ENCODE results near the gene PLAAT4.
"Not testable (repeated sequence)": the region's sequence is repeated elsewhere in the genome, so short reads cannot be mapped to it uniquely, and the experiment has no call there.

DNA sequence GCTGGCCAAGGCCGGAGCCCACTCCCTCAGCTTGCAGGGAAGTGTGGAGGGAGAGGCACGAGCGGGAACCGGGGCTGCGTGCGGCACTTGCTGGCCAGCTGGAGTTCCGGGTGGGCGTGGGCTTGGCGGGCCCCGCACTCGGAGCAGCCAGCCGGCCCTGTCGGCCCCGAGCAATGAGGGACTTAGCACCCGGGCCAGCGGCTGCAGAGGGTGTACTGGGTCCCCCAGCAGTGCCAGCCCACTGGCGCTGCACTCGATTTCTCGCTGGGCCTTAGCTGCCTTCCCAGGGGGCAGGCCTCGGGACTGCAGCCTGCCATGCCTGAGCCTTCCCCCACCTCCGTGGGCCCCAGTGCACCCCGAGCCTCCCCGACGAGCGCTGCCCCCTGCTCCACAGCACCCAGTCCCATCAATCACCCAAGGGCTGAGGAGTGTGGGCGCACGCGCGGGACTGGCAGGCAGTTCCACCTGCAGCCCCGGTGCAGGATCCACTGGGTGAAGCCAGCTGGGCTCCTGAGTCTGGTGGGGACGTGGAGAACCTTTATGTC, 13.6 kb downstream of the PLAAT4 start:
- not testable (repeated sequence) for TF ChIP-seq TAF1 (CRISPR knock-in tag; IDR thresholded peaks at IDR 0.05); ZNF274 (CRISPR knock-in tag; IDR thresholded peaks at IDR 0.05); ZBTB42 (CRISPR knock-in tag; IDR thresholded peaks at IDR 0.05); ZNF510 (CRISPR knock-in tag; IDR thresholded peaks at IDR 0.05; ENCODE audit: low read depth); EP300 (IDR thresholded peaks at IDR 0.05; ENCODE audit: low read depth in 2 of 2, low read length in 2 of 2); EP300 (CRISPR knock-in tag; IDR thresholded peaks at IDR 0.05; ENCODE audit: borderline replicate concordance); POLR2A (IDR thresholded peaks at IDR 0.05; ENCODE audit: insufficient read depth in 1 of 2, low read depth in 2 of 2, low read length in 2 of 2)
